SK-N-SH treated with all-trans-retinoic acid at 6 μM for 48 hours (cell line): Measurements from ENCODE around the gene TMEM30B.

ENCODE experiments used
- ESRRG ChIP-seq: fragments of 250-450 bp; sonication (Bioruptor Pico); IDR thresholded peaks from 2 replicates; pipeline ENCODE4 v1.6.1; 2021; ENCODE audit warnings: mild to moderate bottlenecking
- GLIS3 ChIP-seq: fragments of 250-450 bp; sonication (Bioruptor Pico); IDR thresholded peaks from 2 replicates; pipeline ENCODE4 v1.5.0; 2020; ENCODE audit warnings: mild to moderate bottlenecking, moderate library complexity
- OSR1 ChIP-seq: fragments of 250-450 bp; sonication (Bioruptor Pico); IDR thresholded peaks from 2 replicates; pipeline ENCODE4 v1.8.0; 2022; ENCODE audit warnings: moderate library complexity, mild to moderate bottlenecking, inconsistent platforms
- SNAI2 ChIP-seq: fragments of 250-450 bp; sonication (Bioruptor Pico); IDR thresholded peaks from 2 replicates; pipeline ENCODE4 v1.5.0; 2020; ENCODE audit warnings: mild to moderate bottlenecking, moderate library complexity
- TOX ChIP-seq: fragments of 250-450 bp; sonication (Bioruptor Pico); IDR thresholded peaks from 2 replicates; pipeline ENCODE4 v1.8.0; 2021; ENCODE audit warnings: mild to moderate bottlenecking, moderate library complexity, borderline replicate concordance
- ZNF70 ChIP-seq: fragments of 450-650 bp; formaldehyde crosslinking; IDR thresholded peaks from 2 replicates; pipeline ENCODE4 v1.5.0; 2020; ENCODE audit warnings: mild to moderate bottlenecking, moderate library complexity
- TF ChIP-seq, protein P1 (sequence below): fragments of 250-450 bp; sonication (Bioruptor Pico); IDR thresholded peaks from 2 replicates; pipeline ENCODE4 v1.8.0; 2020; ENCODE audit warnings: mild to moderate bottlenecking, moderate library complexity, borderline replicate concordance

- TF ChIP-seq ZNF70 (no peak), ESRRG (CRISPR knock-in tag) (no peak), SNAI2 (CRISPR knock-in tag) (no peak), TOX (no peak), GLIS3 (CRISPR knock-in tag) (no peak), OSR1 (CRISPR knock-in tag) (no peak)
- TF ChIP-seq, protein P1, sequence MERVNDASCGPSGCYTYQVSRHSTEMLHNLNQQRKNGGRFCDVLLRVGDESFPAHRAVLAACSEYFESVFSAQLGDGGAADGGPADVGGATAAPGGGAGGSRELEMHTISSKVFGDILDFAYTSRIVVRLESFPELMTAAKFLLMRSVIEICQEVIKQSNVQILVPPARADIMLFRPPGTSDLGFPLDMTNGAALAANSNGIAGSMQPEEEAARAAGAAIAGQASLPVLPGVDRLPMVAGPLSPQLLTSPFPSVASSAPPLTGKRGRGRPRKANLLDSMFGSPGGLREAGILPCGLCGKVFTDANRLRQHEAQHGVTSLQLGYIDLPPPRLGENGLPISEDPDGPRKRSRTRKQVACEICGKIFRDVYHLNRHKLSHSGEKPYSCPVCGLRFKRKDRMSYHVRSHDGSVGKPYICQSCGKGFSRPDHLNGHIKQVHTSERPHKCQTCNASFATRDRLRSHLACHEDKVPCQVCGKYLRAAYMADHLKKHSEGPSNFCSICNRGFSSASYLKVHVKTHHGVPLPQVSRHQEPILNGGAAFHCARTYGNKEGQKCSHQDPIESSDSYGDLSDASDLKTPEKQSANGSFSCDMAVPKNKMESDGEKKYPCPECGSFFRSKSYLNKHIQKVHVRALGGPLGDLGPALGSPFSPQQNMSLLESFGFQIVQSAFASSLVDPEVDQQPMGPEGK (CRISPR knock-in tag), result no peak
These were observed 27.9 kb downstream of the TMEM30B start for GRCh38 chr14:61253064-61253738.
